Spleen (tissue), 7 donors: ENCODE measurements around the gene ABTB2.

ENCODE experiments used
- CTCF ChIP-seq, 11 experiments: fragments of 200-600 bp in 7 of 11; fragments of 450-650 bp in 4 of 11; sonication (generic) in 4 of 11; IDR thresholded peaks in 8 of 11; conservative IDR thresholded peaks in 3 of 11; 1 replicate in 7 of 11; 2 replicates in 4 of 11; pipeline versions ENCODE4 v1.4.0 to v1.8.0; 2016 to 2021; ENCODE audit warnings: antibody characterized with exemption in 11 of 11, inconsistent platforms in 4 of 11, mild to moderate bottlenecking in 1 of 11
- POLR2A ChIP-seq, 3 donors: fragments of 450-650 bp; IDR thresholded peaks; one replicate each; pipeline ENCODE4 v1.5.1; 2017; ENCODE audit warnings: antibody characterized with exemption in 3 of 3, mild to moderate bottlenecking in 1 of 3
- POLR2AphosphoS5 ChIP-seq, 3 donors: sonication (generic); formaldehyde crosslinking; IDR thresholded peaks; one replicate each; pipeline ENCODE4 v1.5.1; 2017; ENCODE audit warnings: antibody characterized with exemption in 3 of 3
- donor health status: DM: no; HTN: no; CAD: no; lungs with moderate emphysema.
- donor health status: DM: no; HTN: no; CAD: no.
- donor health status: DM: no; HTN: no; CAD: no.

- no peak for TF ChIP-seq CTCF (IDR thresholded peaks at IDR 0.05 in 8 of 11, conservative IDR thresholded peaks at IDR 0.05 in 3 of 11)
- TF ChIP-seq POLR2AphosphoS5 (IDR thresholded peaks at IDR 0.05) = no peak
- TF ChIP-seq POLR2A (IDR thresholded peaks at IDR 0.05) = no peak
These were observed 96.0 kb downstream of the ABTB2 start for GRCh38 chr11:34261820-34262219.
